ENCODE results near the gene STX18.

DNA sequence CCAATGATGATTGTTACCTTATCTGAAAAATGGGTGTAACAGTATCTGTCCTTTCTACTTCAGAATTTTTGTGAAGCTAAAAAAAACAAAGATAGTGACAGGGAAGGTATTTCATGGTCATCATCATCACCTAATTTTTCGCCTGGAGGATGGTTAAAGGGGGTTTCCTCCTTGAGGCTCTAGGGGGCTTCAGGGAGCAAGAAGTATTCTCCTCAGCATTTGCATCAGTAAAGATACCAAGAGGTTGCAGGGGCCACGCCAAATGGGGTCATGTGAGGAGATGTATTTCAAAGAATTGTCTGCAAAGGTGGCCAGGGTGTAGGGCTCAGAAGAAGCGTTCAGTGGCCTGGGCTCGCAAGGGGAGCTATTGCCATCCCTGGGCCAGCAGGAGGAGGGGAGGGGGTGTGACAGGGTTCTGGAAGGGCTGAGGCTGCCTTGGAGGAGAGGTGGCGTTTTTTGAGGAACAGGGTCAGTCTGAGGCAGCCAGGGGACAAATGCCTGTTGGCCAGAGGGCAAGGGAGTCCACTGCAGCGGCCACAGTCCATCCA is 162.2 kb downstream of the STX18 start:
- TF ChIP-seq FOXP2 (optimal IDR thresholded peaks at IDR 0.05; ENCODE audit: control extremely low read depth, extremely low read length, insufficient read depth) = no peak
- TF ChIP-seq POLR2AphosphoS5 (IDR thresholded peaks at IDR 0.05; ENCODE audit: borderline replicate concordance, low read depth, low read length) = no peak
